Colonic mucosa (tissue), 4 donors: Measurements from ENCODE around the gene CLDN16. TPM values are rescaled to one million over a fixed set of nuclear protein-coding genes. Genes with fewer than 3 reads are reported as not detected.

ENCODE experiments used
- DNase-seq: peaks from one replicate; pipeline ENCODE4 v3.0.0-alpha.2; 2020
- H3K27ac ChIP-seq: fragments of 200-600 bp; one replicate; pipeline ENCODE4 v1.8.0; 2021
- H3K27me3 ChIP-seq: fragments of 200-600 bp; one replicate; pipeline ENCODE4 v1.8.0; 2021
- H3K36me3 ChIP-seq: fragments of 200-600 bp; one replicate; pipeline ENCODE4 v1.8.0; 2021
- H3K4me1 ChIP-seq: fragments of 200-600 bp; one replicate; pipeline ENCODE4 v1.8.0; 2021; ENCODE audit warnings: mild to moderate bottlenecking
- H3K4me3 ChIP-seq: fragments of 200-600 bp; one replicate; pipeline ENCODE4 v1.8.0; 2021
- H3K9ac ChIP-seq, 2 donors: one replicate each; pipeline ENCODE4 v1.7.0; 2013; ENCODE audit warnings: control low read depth in 2 of 2, low read depth in 2 of 2, low read length in 2 of 2
- H3K9me3 ChIP-seq: fragments of 200-600 bp; one replicate; pipeline ENCODE4 v1.8.0; 2021
- intact Hi-C: fragments of 100-400 bp; cut with DNase I; formaldehyde crosslinking; loops from one replicate; pipeline ENCODE4 v1.14.1; 2022
- total RNA-seq, 2 donors: library from RNA; stranded (reverse); fragmentation: NEBNext Ultra II Directional in 1 of 2; extraction: Animal tissue kit (Norgen Biotek cat#: 25700) in 1 of 2; gene quantifications; one replicate each; pipeline ENCODE4 v1.2.1, GENCODE V29; 2021
- TF ChIP-seq, protein P1 (sequence below): fragments of 200-600 bp; IDR thresholded peaks from one replicate; pipeline ENCODE4 v1.8.0; 2022; ENCODE audit warnings: antibody characterized with exemption, mild to moderate bottlenecking
- donor health status: healthy.
- donor health status: DM: no; HTN: no; CAD: no.
- donor health status: DM: no; HTN: no; CAD: no.

The CLDN16 gene
- total RNA-seq, 2 donors from 2014 or later: not detected

DNA sequence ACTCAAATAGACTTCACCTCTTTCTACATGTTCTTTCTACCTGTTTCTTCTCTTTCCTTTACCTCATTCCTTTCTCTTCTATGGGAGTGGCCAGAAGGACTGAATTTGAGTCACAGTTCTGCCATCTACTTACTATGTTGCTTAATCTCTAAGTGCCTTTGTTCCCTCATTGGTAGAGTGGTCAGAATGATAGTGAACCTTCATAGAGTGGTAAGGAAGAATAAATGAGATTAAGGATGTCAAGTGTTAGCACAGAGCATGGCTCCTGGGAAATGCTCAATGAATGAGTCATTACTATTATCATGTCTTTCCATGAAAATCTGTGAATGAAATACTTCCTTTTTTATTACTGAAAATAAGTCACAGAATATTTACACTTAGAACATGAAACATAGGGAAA is 44.3 kb downstream of the CLDN16 start:
- DNase-seq: no peak
- no peak overlapping the region for H3K9ac ChIP-seq
- no peaks in the 10 kb centered on the region for H3K27me3 ChIP-seq
- no peak overlapping the region for H3K27ac ChIP-seq
- H3K4me3 ChIP-seq: no peak overlapping the region
- intact Hi-C loops: no loop called here
- H3K4me1 ChIP-seq: no peaks in the 10 kb centered on the region
- TF ChIP-seq, protein P1, sequence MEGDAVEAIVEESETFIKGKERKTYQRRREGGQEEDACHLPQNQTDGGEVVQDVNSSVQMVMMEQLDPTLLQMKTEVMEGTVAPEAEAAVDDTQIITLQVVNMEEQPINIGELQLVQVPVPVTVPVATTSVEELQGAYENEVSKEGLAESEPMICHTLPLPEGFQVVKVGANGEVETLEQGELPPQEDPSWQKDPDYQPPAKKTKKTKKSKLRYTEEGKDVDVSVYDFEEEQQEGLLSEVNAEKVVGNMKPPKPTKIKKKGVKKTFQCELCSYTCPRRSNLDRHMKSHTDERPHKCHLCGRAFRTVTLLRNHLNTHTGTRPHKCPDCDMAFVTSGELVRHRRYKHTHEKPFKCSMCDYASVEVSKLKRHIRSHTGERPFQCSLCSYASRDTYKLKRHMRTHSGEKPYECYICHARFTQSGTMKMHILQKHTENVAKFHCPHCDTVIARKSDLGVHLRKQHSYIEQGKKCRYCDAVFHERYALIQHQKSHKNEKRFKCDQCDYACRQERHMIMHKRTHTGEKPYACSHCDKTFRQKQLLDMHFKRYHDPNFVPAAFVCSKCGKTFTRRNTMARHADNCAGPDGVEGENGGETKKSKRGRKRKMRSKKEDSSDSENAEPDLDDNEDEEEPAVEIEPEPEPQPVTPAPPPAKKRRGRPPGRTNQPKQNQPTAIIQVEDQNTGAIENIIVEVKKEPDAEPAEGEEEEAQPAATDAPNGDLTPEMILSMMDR: no peak
- no peaks in the 10 kb centered on the region for H3K36me3 ChIP-seq
- no peaks in the 10 kb centered on the region for H3K9me3 ChIP-seq

- Histone ChIP-seq H3K27me3 (no peaks in the 10 kb centered on the region), H3K36me3 (no peaks in the 10 kb centered on the region), H3K4me1 (no peaks in the 10 kb centered on the region), H3K4me3 (no peak overlapping the region), H3K9ac (no peak overlapping the region), H3K9me3 (no peaks in the 10 kb centered on the region), H3K27ac (no peak overlapping the region)
- intact Hi-C loops: no loop called here
- no peak for DNase-seq
- TF ChIP-seq, protein P1: no peak
Observed at GRCh38 chr3:190433626-190434025, 45.7 kb downstream of the CLDN16 start.

GRCh38 chr3:190435618-190436017 is 47.7 kb downstream of the CLDN16 start:
- Histone ChIP-seq H3K36me3 (no peaks in the 10 kb centered on the region), H3K27ac (no peak overlapping the region), H3K9ac (no peak overlapping the region), H3K4me3 (no peak overlapping the region), H3K4me1 (no peaks in the 10 kb centered on the region), H3K27me3 (no peaks in the 10 kb centered on the region), H3K9me3 (no peaks in the 10 kb centered on the region)
- DNase-seq: no peak
- TF ChIP-seq, protein P1: no peak
- intact Hi-C loops: no loop called here

DNA sequence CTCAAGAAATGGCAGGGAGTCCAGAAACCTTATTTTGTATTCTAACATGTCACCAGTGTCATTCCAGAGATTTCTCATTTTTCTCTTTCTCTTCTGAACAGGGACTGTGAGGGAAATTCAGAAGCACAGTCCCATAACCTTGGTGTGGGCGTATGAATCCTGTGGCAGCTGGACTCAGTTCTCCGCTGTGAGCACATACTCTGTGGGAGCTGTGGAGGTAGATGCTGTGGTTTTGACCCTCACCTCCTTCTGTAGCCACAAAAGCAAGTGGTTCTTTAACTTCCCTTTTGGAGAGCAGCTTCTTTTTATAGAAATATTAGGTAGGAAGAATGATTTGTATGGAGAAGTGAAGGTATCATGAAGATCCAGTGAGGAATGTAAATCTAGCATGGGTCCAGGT is 48.4 kb downstream of the CLDN16 start:
- no peak for DNase-seq
- Histone ChIP-seq H3K4me1 (no peaks in the 10 kb centered on the region), H3K27ac (no peak overlapping the region), H3K27me3 (no peaks in the 10 kb centered on the region), H3K9ac (no peak overlapping the region), H3K4me3 (no peak overlapping the region), H3K9me3 (no peaks in the 10 kb centered on the region), H3K36me3 (no peaks in the 10 kb centered on the region)
- intact Hi-C loops: no loop called here
- TF ChIP-seq, protein P1: no peak

DNA sequence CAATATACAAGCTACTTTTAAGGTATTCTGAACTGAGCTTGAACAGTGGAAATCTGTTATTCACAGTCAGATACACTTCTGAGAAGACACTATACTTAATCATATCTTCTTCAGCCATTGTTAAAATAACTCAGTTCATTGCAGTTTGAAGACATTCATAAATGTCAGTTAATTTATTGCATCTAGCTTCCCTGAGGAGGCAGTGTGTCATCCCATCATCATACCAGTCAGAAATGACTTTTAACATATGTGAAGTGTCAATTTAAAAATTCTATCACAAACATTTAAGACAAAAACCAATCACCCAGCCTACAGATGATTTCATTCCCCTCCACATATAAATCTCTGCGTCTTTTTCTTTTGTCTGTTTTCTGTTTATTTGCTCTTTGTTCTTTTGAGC is 54.3 kb downstream of the CLDN16 start:
- Histone ChIP-seq H3K9me3 (no peaks in the 10 kb centered on the region), H3K36me3 (no peaks in the 10 kb centered on the region), H3K4me1 (no peaks in the 10 kb centered on the region), H3K27ac (no peak overlapping the region), H3K4me3 (no peak overlapping the region), H3K27me3 (no peaks in the 10 kb centered on the region), H3K9ac (no peak overlapping the region)
- TF ChIP-seq, protein P1: no peak
- intact Hi-C loops: no loop called here
- no peak for DNase-seq

DNA sequence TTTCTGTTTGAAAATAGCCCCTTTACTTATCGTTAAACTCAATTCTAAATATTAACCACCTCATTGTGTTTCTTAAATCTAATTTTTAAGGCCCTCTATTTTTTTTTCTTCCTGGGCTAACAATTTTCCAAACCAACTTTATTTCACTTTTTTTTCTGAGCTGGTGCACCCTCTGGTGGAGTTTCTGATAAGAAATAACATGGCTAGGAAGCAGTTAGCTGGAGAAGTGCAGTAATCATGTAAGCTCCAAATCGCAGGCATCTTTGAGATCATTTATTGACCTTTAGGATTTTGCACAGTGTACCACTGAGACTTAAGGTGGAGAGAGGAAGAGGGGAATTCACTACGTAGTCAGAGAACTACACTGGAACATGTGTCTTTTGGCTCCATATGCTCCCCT is 55.3 kb downstream of the CLDN16 start:
- Histone ChIP-seq H3K9ac (no peak overlapping the region), H3K4me1 (no peaks in the 10 kb centered on the region), H3K4me3 (no peak overlapping the region), H3K9me3 (no peaks in the 10 kb centered on the region), H3K27ac (no peak overlapping the region), H3K27me3 (no peaks in the 10 kb centered on the region), H3K36me3 (no peaks in the 10 kb centered on the region)
- intact Hi-C loops: no loop called here
- no peak for DNase-seq
- TF ChIP-seq, protein P1: no peak
